PFSK-1 (cell line): ENCODE measurements around the gene BRD3OS.

Experiments
- POLR2AphosphoS5 ChIP-seq: IDR thresholded peaks from 2 replicates; pipeline ENCODE4 v1.6.1; 2012; ENCODE audit warnings: low read depth, mild to moderate bottlenecking, control low read depth, low read length, moderate library complexity
- SIN3A ChIP-seq: IDR thresholded peaks from 2 replicates; pipeline ENCODE4 v1.6.1; 2012; ENCODE audit warnings: mild to moderate bottlenecking, low read length, moderate library complexity, borderline replicate concordance; ENCODE audit not compliant: insufficient read depth
- TAF1 ChIP-seq: IDR thresholded peaks from 2 replicates; pipeline ENCODE4 v1.6.1; 2012; ENCODE audit warnings: low read length, control low read depth, borderline replicate concordance; ENCODE audit not compliant: insufficient read depth
- TF ChIP-seq, protein P1 (sequence below), 2 experiments: IDR thresholded peaks; 2 replicates each; pipeline versions ENCODE4 v1.6.1 to v1.8.0; 2011 to 2012; ENCODE audit warnings: low read depth in 2 of 2, low read length in 2 of 2, control low read depth in 1 of 2, inconsistent platforms in 1 of 2, mild to moderate bottlenecking in 1 of 2, moderate library complexity in 1 of 2; ENCODE audit not compliant: insufficient read depth in 1 of 2

DNA sequence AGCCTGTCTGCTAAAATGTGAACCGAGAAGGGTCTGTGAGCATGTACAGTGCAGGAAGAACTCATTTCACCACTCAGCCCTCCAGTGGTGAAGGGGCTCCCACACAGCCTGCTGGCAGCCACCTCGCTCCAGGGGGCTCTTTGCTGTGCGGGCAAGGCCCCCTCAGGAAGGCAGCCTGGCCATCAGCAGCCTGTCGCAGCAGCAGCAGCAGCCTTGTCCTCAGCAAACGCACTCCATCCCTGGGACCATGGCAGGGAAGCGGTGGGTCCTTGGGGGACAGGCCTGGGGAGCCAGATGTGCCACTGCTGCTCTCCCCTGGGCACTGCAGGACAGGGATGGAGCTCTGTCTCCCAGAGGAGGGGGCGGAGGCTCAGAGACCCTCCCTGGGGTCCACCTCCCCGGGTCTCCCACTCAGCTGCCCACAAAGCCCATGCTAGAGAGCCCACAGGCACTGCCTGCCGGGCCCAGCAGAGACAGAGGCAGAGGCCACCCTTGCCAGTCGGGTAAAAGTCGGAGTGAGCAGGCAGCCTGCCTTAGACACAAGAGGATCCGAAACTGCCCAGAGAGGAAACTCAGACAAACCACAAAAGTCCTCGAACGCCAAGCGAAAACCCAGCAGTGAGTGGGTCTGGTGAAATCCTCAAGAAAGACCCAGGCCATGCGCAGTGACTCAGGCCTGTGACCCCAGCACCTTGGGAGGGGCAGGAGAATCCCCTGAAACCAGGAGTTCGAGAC, 34.5 kb downstream of the BRD3OS start:
- TF ChIP-seq TAF1 (no peak), POLR2AphosphoS5 (no peak), SIN3A (no peak)
- TF ChIP-seq, protein P1, sequence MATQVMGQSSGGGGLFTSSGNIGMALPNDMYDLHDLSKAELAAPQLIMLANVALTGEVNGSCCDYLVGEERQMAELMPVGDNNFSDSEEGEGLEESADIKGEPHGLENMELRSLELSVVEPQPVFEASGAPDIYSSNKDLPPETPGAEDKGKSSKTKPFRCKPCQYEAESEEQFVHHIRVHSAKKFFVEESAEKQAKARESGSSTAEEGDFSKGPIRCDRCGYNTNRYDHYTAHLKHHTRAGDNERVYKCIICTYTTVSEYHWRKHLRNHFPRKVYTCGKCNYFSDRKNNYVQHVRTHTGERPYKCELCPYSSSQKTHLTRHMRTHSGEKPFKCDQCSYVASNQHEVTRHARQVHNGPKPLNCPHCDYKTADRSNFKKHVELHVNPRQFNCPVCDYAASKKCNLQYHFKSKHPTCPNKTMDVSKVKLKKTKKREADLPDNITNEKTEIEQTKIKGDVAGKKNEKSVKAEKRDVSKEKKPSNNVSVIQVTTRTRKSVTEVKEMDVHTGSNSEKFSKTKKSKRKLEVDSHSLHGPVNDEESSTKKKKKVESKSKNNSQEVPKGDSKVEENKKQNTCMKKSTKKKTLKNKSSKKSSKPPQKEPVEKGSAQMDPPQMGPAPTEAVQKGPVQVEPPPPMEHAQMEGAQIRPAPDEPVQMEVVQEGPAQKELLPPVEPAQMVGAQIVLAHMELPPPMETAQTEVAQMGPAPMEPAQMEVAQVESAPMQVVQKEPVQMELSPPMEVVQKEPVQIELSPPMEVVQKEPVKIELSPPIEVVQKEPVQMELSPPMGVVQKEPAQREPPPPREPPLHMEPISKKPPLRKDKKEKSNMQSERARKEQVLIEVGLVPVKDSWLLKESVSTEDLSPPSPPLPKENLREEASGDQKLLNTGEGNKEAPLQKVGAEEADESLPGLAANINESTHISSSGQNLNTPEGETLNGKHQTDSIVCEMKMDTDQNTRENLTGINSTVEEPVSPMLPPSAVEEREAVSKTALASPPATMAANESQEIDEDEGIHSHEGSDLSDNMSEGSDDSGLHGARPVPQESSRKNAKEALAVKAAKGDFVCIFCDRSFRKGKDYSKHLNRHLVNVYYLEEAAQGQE (IDR thresholded peaks at IDR 0.05; ENCODE audit: insufficient read depth in 1 of 2, low read depth in 2 of 2, low read length in 2 of 2): no peak
